CD8-positive, alpha-beta memory T cell (primary cell): Measurements from ENCODE around the gene TFEB. TPM values are rescaled to one million over a fixed set of nuclear protein-coding genes. Genes with fewer than 3 reads are reported as not detected.

Source experiments
- CTCF ChIA-PET: fragments of 350-600 bp; sonication (Branson Sonifier 250); formaldehyde crosslinking; loops from one replicate; lab custom pipeline; 2021; ENCODE audit warnings: antibody characterized with exemption; lab: Charles Lee
- POLR2A ChIA-PET: fragments of 350-600 bp; sonication (Branson Sonifier 250); formaldehyde crosslinking; loops from one replicate; lab custom pipeline; 2021; ENCODE audit warnings: antibody characterized with exemption; lab: Charles Lee
- DNase-seq, 5 donors: peaks; one replicate each; pipeline versions ENCODE4 v3.0.0 to v3.0.0-alpha.2; 2020 to 2022; ENCODE audit warnings: mixed read lengths in 1 of 5
- H3K27ac ChIP-seq: one replicate; pipeline ENCODE4 v1.7.0; 2013; ENCODE audit warnings: low read depth, mild to moderate bottlenecking, low read length, moderate library complexity
- H3K27me3 ChIP-seq: 2 replicates; pipeline ENCODE4 v1.7.0; 2013; ENCODE audit warnings: low read length, mild to moderate bottlenecking; ENCODE audit not compliant: insufficient read depth, poor library complexity, severe bottlenecking
- H3K36me3 ChIP-seq: 2 replicates; pipeline ENCODE4 v1.7.0; 2013; ENCODE audit warnings: mild to moderate bottlenecking, low read length, moderate library complexity; ENCODE audit not compliant: insufficient read depth
- H3K4me1 ChIP-seq: 2 replicates; pipeline ENCODE4 v1.7.0; 2013; ENCODE audit warnings: mild to moderate bottlenecking, low read length, moderate library complexity; ENCODE audit not compliant: insufficient read depth
- H3K4me3 ChIP-seq: 2 replicates; pipeline ENCODE4 v1.7.0; 2013; ENCODE audit warnings: mild to moderate bottlenecking, low read length
- H3K9me3 ChIP-seq: 2 replicates; pipeline ENCODE4 v1.7.0; 2013; ENCODE audit warnings: mild to moderate bottlenecking, low read length
- H3K27ac Mint-ChIP-seq, 8 donors: one replicate each; pipeline ENCODE4 v1.8.0; 2020 to 2021; ENCODE audit warnings: mixed read lengths in 8 of 8, mild to moderate bottlenecking in 6 of 8, inconsistent platforms in 3 of 8, moderate library complexity in 3 of 8
- H3K27me3 Mint-ChIP-seq, 2 donors: one replicate each; pipeline ENCODE4 v1.8.0; 2020 to 2021; ENCODE audit warnings: mixed read lengths in 2 of 2, mild to moderate bottlenecking in 1 of 2, moderate library complexity in 1 of 2
- H3K36me3 Mint-ChIP-seq, 3 donors: one replicate each; pipeline ENCODE4 v1.8.0; 2020 to 2021; ENCODE audit warnings: mixed read lengths in 3 of 3, inconsistent platforms in 1 of 3, mild to moderate bottlenecking in 1 of 3
- H3K4me1 Mint-ChIP-seq, 3 donors: one replicate each; pipeline ENCODE4 v1.8.0; 2020 to 2021; ENCODE audit warnings: mixed read lengths in 3 of 3, inconsistent platforms in 1 of 3, mild to moderate bottlenecking in 1 of 3
- H3K4me3 Mint-ChIP-seq, 7 donors: one replicate each; pipeline ENCODE4 v1.8.0; 2020 to 2021; ENCODE audit warnings: mixed read lengths in 7 of 7, mild to moderate bottlenecking in 6 of 7, moderate library complexity in 4 of 7, inconsistent platforms in 2 of 7
- H3K9me3 Mint-ChIP-seq, 5 donors: one replicate each; pipeline ENCODE4 v1.8.0; 2020 to 2022; ENCODE audit warnings: mixed read lengths in 5 of 5, mild to moderate bottlenecking in 3 of 5, moderate library complexity in 2 of 5, inconsistent platforms in 1 of 5
- polyA plus RNA-seq: library from polyadenylated mRNA; unstranded; fragments of 300-500 nt; fragmentation: Illumina TruSeq; gene quantifications from one replicate; pipeline ENCODE4 v1.2.3, GENCODE V29; 2021
- total RNA-seq, 2 experiments: library from RNA; stranded (reverse); gene quantifications; one replicate each; pipeline ENCODE4 v1.2.3, GENCODE V29; 2021

Gene TFEB
- total RNA-seq (10 to 100 TPM; 12.0 to 12.5 TPM), polyA plus RNA-seq (18.8 TPM)

- Mint-ChIP-seq H3K4me3 (peak within 1 kb of the TSS; percentile 81 to 94 (median 84)), H3K27me3 (no peaks in the 10 kb centered on the region), H3K4me1 (peaks cover 31 to 37% (median 32%) of the 10 kb centered on the region in 3 donors), H3K27ac (peak within 1 kb of the TSS; percentile 50 to 96 (median 81)), H3K36me3 (peaks cover 0 to 1% (median 0%) of the 10 kb centered on the region in 3 donors), H3K9me3 (no peaks in the 10 kb centered on the region)
- ChIA-PET POLR2A (interaction anchor here (0.7 to 2.7 kb wide), 2 partner anchors 52 to 481 kb away, joined by 3 to 15 read pairs; partner anchors contain the start of gene TOMM6), CTCF (interaction anchor here (0.8 to 4.9 kb wide), 6 partner anchors 10 to 51 kb away, joined by 3 to 26 read pairs (median 4); partner anchors contain the start of gene TOMM6)
- DNase-seq, result peak; percentile 89 to 94 (median 91)
- H3K4me1 ChIP-seq, result peaks cover 39% of the 10 kb centered on the region
- peak within 1 kb of the TSS; percentile 54 for H3K4me3 ChIP-seq
- H3K9me3 ChIP-seq, result no peaks in the 10 kb centered on the region
- peak within 1 kb of the TSS; percentile 65 for H3K27ac ChIP-seq
- H3K36me3 ChIP-seq, result no peaks in the 10 kb centered on the region
- H3K27me3 ChIP-seq, result no peaks in the 10 kb centered on the region
Measured at GRCh38 chr6:41735427-41736185, at the start of gene TFEB. Gene TFEB, minus strand, starts transcription at chr6:41735608. Its CDS starts 44,395 bp downstream, at chr6:41691213.

GRCh38 chr6:41784581-41785171, 49.3 kb upstream of the TFEB start:
- ChIA-PET CTCF (interaction anchor here (1.5 to 11.2 kb wide), 5 partner anchors 137 to 383 kb away, joined by 3 to 175 read pairs (median 7); partner anchors contain the start of genes BYSL, MED20 and TAF8), POLR2A (interaction anchor here (0.6 kb wide), 1 partner anchor 154 kb away, joined by 3 read pairs; no protein-coding TSS in a partner anchor)
- peaks cover 5 to 7% of the 10 kb centered on the region in 2 donors for H3K27me3 Mint-ChIP-seq
- peaks cover 8% of the 10 kb centered on the region for H3K36me3 ChIP-seq
- no peak overlapping the region for H3K27ac ChIP-seq
- H3K27me3 ChIP-seq, result no peaks in the 10 kb centered on the region
- H3K4me1 ChIP-seq, result peaks cover 14% of the 10 kb centered on the region
- no peaks in the 10 kb centered on the region for H3K9me3 ChIP-seq
- peak overlapping the region in 6 of 7 donors; percentile 17 to 88 (median 64) for H3K4me3 Mint-ChIP-seq
- peaks cover 0 to 19% (median 3%) of the 10 kb centered on the region in 3 donors for H3K36me3 Mint-ChIP-seq
- peak overlapping the region in 3 of 8 donors; percentile 19 to 49 (median 47) for H3K27ac Mint-ChIP-seq
- no peak for DNase-seq
- no peaks in the 10 kb centered on the region for H3K9me3 Mint-ChIP-seq
- no peak overlapping the region for H3K4me3 ChIP-seq
- peaks cover 16 to 43% (median 29%) of the 10 kb centered on the region in 3 donors for H3K4me1 Mint-ChIP-seq

GRCh38 chr6:41783106-41783780, 47.8 kb upstream of the TFEB start:
- Histone ChIP-seq H3K27me3 (no peaks in the 10 kb centered on the region), H3K27ac (no peak overlapping the region), H3K4me1 (peaks cover 20% of the 10 kb centered on the region), H3K4me3 (no peak overlapping the region), H3K36me3 (no peaks in the 10 kb centered on the region), H3K9me3 (no peaks in the 10 kb centered on the region)
- Mint-ChIP-seq H3K9me3 (no peaks in the 10 kb centered on the region), H3K27me3 (peaks cover 5 to 7% of the 10 kb centered on the region in 2 donors), H3K27ac (peak overlapping the region in 1 of 8 donors; percentile 44), H3K4me1 (peaks cover 18 to 45% (median 27%) of the 10 kb centered on the region in 3 donors), H3K4me3 (peak overlapping the region in 2 of 7 donors; percentile 36 to 78), H3K36me3 (peaks cover 0 to 12% (median 0%) of the 10 kb centered on the region in 3 donors)
- ChIA-PET POLR2A (no interaction called here), CTCF (interaction anchor here (0.9 to 11.2 kb wide), 3 partner anchors 138 to 263 kb away, joined by 3 to 175 read pairs (median 51); partner anchors contain the start of genes BYSL, MED20 and TAF8)
- no peak for DNase-seq

GRCh38 chr6:41781366-41781730, 45.9 kb upstream of the TFEB start:
- CTCF ChIA-PET, result interaction anchor here (0.6 to 11.2 kb wide), 4 partner anchors 10 to 323 kb away, joined by 3 to 175 read pairs (median 4); partner anchors contain the start of gene TAF8
- peak overlapping the region; percentile 8 for H3K4me3 ChIP-seq
- Mint-ChIP-seq H3K36me3 (peaks cover 0 to 10% (median 4%) of the 10 kb centered on the region in 3 donors), H3K27me3 (peaks cover 5 to 7% of the 10 kb centered on the region in 2 donors), H3K9me3 (no peaks in the 10 kb centered on the region), H3K4me1 (peaks cover 20 to 40% (median 22%) of the 10 kb centered on the region in 3 donors), H3K27ac (peak overlapping the region in 4 of 8 donors; percentile 37 to 78 (median 57)), H3K4me3 (peak overlapping the region; percentile 44 to 85 (median 74))
- H3K9me3 ChIP-seq, result no peaks in the 10 kb centered on the region
- peaks cover 20% of the 10 kb centered on the region for H3K4me1 ChIP-seq
- no peaks in the 10 kb centered on the region for H3K36me3 ChIP-seq
- POLR2A ChIA-PET, result interaction anchor here (0.7 kb wide), 2 partner anchors 9 to 783 kb away, joined by 3 to 4 read pairs; partner anchors contain the start of gene UBR2
- H3K27me3 ChIP-seq, result no peaks in the 10 kb centered on the region
- DNase-seq, result no peak
- H3K27ac ChIP-seq, result no peak overlapping the region

DNA sequence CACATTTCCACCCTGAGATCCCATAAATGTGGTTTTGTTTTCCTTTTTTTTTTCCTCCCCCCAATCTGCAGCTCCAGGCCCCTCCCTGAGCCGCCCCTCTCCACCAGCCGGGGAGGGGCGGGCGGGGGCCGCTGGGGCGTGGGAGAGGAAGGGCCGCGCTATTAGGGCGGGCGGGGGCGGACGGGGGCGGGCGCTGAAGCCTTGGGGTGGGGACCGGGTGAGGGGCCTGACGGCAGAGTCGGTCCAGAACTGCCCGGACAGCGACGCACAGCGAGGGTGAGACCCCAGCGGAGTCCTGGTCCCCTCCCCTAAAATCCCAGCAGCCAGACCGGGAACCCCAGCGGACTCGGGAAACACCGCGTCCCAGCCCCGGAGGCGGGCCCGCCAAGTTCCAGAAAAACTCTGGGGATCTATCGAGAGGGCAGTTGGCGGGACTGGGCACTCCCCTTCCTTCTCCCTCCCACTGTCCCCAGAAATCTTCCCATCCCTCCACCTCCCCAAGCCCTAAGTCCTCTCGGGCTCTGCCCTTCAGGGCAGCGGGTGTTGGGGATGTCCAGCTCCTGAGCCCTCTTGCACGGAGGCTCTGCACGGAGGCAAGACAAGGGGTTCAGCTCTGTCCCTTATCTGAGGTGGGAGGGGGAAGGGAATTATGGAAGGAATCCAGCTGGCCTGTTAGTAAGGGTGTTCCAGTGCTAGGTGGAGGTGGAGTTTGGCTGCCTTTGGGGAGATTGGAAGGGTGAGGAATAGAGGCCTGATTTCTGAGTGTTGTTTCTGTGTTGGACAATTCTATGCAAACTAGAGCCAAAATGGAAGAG, 45.4 kb upstream of the TFEB start, which contains the start of gene PRICKLE4:
TSS of gene PRICKLE4 (plus strand) at position 232 of the 815 bp plus-strand sequence. CDS start 2,692 bp downstream, outside the sequence.
- no peaks in the 10 kb centered on the region for H3K27me3 ChIP-seq
- Mint-ChIP-seq H3K9me3 (no peaks in the 10 kb centered on the region), H3K27me3 (peaks cover 5 to 7% of the 10 kb centered on the region in 2 donors), H3K27ac (peak within 1 kb of the TSS in 7 of 8 donors; percentile 31 to 78 (median 63)), H3K36me3 (peaks cover 0 to 12% (median 4%) of the 10 kb centered on the region in 3 donors), H3K4me1 (peaks cover 19 to 37% (median 19%) of the 10 kb centered on the region in 3 donors), H3K4me3 (peak within 1 kb of the TSS; percentile 80 to 97 (median 87))
- peak within 1 kb of the TSS; percentile 78 for H3K4me3 ChIP-seq
- CTCF ChIA-PET, result interaction anchor here (1.1 to 11.2 kb wide), 3 partner anchors 11 to 324 kb away, joined by 3 to 175 read pairs (median 5); partner anchors contain the start of gene TAF8
- H3K4me1 ChIP-seq, result peaks cover 16% of the 10 kb centered on the region
- DNase-seq, result peak in 1 of 5 donors; percentile 13
- peak within 1 kb of the TSS; percentile 54 for H3K27ac ChIP-seq
- POLR2A ChIA-PET, result interaction anchor here (0.6 to 1.2 kb wide), 2 partner anchors 269 to 434 kb away, joined by 3 read pairs; no protein-coding TSS in a partner anchor
- H3K9me3 ChIP-seq, result no peaks in the 10 kb centered on the region
- peaks cover under 1% of the 10 kb centered on the region for H3K36me3 ChIP-seq

DNA sequence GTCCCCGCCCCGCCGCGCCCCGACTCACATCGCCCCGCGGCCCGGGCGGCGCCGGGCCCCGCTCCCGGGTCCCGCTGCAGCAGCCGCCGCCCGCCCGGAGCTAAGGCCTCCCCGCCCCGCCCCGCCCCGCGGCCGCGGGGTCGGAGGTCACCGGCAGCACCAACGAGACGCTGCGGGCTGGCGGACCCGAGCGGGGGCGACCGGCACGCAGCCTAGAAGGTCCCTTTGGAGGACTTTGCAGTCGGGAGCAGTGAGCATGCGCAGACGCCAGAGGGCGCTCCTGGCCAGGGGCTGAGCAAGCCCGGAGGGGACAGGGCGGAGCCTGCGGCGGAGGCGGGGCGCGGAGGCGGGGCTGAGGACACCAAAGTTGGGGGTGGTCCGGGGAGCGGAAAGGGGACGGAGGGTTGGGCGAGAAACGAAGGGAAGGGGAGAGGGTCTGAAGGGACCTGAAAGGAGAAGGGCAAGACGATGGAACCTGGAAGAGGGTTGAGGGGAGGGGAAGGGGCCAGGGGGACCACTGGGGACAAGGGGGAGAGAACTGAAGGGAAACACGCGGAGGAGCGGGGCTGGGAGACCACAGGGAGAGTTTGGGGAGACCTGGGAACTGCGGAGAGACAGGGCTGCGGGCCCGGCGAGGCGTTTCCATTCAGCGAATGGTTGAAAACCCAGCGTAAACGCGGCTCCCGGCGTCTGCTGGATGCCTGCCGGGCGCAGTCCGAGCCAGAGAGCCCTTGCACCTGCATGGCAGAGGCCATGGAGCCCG, 44.6 kb upstream of the TFEB start, which contains the start of gene FRS3:
TSS of gene FRS3 (minus strand) at position 113 of the 763 bp plus-strand sequence. CDS start 2,913 bp downstream, outside the sequence.
- peak within 1 kb of the TSS; percentile 54 for H3K27ac ChIP-seq
- peaks cover 13% of the 10 kb centered on the region for H3K4me1 ChIP-seq
- H3K36me3 Mint-ChIP-seq, result peaks cover 0 to 20% (median 5%) of the 10 kb centered on the region in 3 donors
- H3K27me3 Mint-ChIP-seq, result peaks cover 5 to 7% of the 10 kb centered on the region in 2 donors
- CTCF ChIA-PET, result interaction anchor here (1.0 to 11.2 kb wide), 4 partner anchors 12 to 437 kb away, joined by 3 to 175 read pairs (median 3); partner anchors contain the start of gene TAF8
- H3K9me3 ChIP-seq, result no peaks in the 10 kb centered on the region
- POLR2A ChIA-PET, result interaction anchor here (1.2 kb wide), 1 partner anchor 435 kb away, joined by 3 read pairs; no protein-coding TSS in a partner anchor
- no peaks in the 10 kb centered on the region for H3K9me3 Mint-ChIP-seq
- H3K27me3 ChIP-seq, result no peaks in the 10 kb centered on the region
- H3K4me3 ChIP-seq, result peak within 1 kb of the TSS; percentile 78
- peak; percentile 97 to 100 (median 99) for DNase-seq
- H3K4me3 Mint-ChIP-seq, result peak within 1 kb of the TSS; percentile 83 to 97 (median 90)
- peaks cover 9% of the 10 kb centered on the region for H3K36me3 ChIP-seq
- peaks cover 18 to 35% (median 19%) of the 10 kb centered on the region in 3 donors for H3K4me1 Mint-ChIP-seq
- H3K27ac Mint-ChIP-seq, result peak within 1 kb of the TSS in 7 of 8 donors; percentile 45 to 89 (median 77)
